SK-N-SH (cell line): ENCODE measurements around the gene PKNOX2. TPM values are rescaled to one million over a fixed set of nuclear protein-coding genes. Genes with fewer than 3 reads are reported as not detected.

Experiments
- CTCF ChIA-PET: fragments of 300-600, 350-600 bp; formaldehyde crosslinking; extraction: SDS; loops from one replicate; lab custom pipeline; 2021; lab: Yijun Ruan, JAX
- POLR2A ChIA-PET: fragments of 350-600 bp; sonication (Branson Sonifier 250); formaldehyde crosslinking; extraction: SDS; loops from one replicate; lab custom pipeline; 2020; ENCODE audit warnings: antibody characterized with exemption, inconsistent platforms; lab: Yijun Ruan, JAX
- DNase-seq: peaks from one replicate; pipeline ENCODE4 v3.0.0; 2012
- H2AFZ ChIP-seq: fragments of 200-600 bp; sonication (generic); 2 replicates; pipeline ENCODE4 v1.8.1; 2016; ENCODE audit warnings: antibody characterized with exemption, mild to moderate bottlenecking, low read depth
- H3F3A ChIP-seq: fragments of 200-600 bp; sonication (generic); replicated peaks from 2 replicates; pipeline ENCODE3; 2016; ENCODE audit warnings: antibody characterized with exemption, mild to moderate bottlenecking; ENCODE audit not compliant: insufficient read depth
- H3K27ac ChIP-seq, 2 experiments: fragments of 200-500 bp in 1 of 2; fragments of 200-600 bp in 1 of 2; sonication (Bioruptor generic) in 1 of 2; sonication (generic), shearing (Covaris generic) in 1 of 2; 2 replicates each; pipeline versions ENCODE4 v1.5.1 to v1.6.1; 2014 to 2016; ENCODE audit warnings: low read depth in 2 of 2, inconsistent platforms in 1 of 2, low read length in 1 of 2, mild to moderate bottlenecking in 1 of 2, mixed read lengths in 1 of 2
- H3K27me3 ChIP-seq: fragments of 200-600 bp; sonication (generic), shearing (Covaris generic); 2 replicates; pipeline ENCODE4 v1.6.1; 2016; ENCODE audit warnings: mixed run types; ENCODE audit not compliant: insufficient read depth
- H3K36me3 ChIP-seq, 2 experiments: fragments of 200-500 bp in 1 of 2; fragments of 200-600 bp in 1 of 2; sonication (Bioruptor generic) in 1 of 2; sonication (generic) in 1 of 2; replicated peaks in 1 of 2; 2 replicates each; pipeline versions ENCODE3 to v1.5.1; 2014 to 2016; ENCODE audit warnings: low read length in 1 of 2, mild to moderate bottlenecking in 1 of 2; ENCODE audit not compliant: insufficient read depth in 2 of 2, control insufficient read depth in 1 of 2
- H3K4me1 ChIP-seq, 2 experiments: fragments of 200-500 bp in 1 of 2; fragments of 200-600 bp in 1 of 2; sonication (Bioruptor generic) in 1 of 2; sonication (generic), shearing (Covaris generic) in 1 of 2; 2 replicates each; pipeline versions ENCODE4 v1.5.1 to v1.6.1; 2014 to 2016; ENCODE audit warnings: low read depth in 1 of 2, low read length in 1 of 2, mixed run types in 1 of 2; ENCODE audit not compliant: insufficient read depth in 2 of 2, control insufficient read depth in 1 of 2
- H3K4me2 ChIP-seq: fragments of 200-600 bp; sonication (generic), shearing (Covaris generic); 2 replicates; pipeline ENCODE4 v1.6.1; 2017; ENCODE audit warnings: mixed run types
- H3K4me3 ChIP-seq, 2 experiments: fragments of 200-500 bp in 1 of 2; fragments of 200-600 bp in 1 of 2; sonication (Bioruptor generic) in 1 of 2; sonication (generic), shearing (Covaris generic) in 1 of 2; 2 replicates each; pipeline versions ENCODE4 v1.5.1 to v1.8.1; 2014 to 2016; ENCODE audit warnings: low read depth in 2 of 2, inconsistent platforms in 1 of 2, low read length in 1 of 2, mild to moderate bottlenecking in 1 of 2, mixed read lengths in 1 of 2, moderate library complexity in 1 of 2
- H3K79me2 ChIP-seq: fragments of 200-600 bp; sonication (generic); 2 replicates; pipeline ENCODE4 v1.8.1; 2017; ENCODE audit warnings: mild to moderate bottlenecking; ENCODE audit not compliant: insufficient read depth
- H3K9ac ChIP-seq: fragments of 200-600 bp; sonication (generic); 2 replicates; pipeline ENCODE4 v1.6.1; 2017; ENCODE audit warnings: mixed run types
- H3K9me2 ChIP-seq: fragments of 200-600 bp; sonication (generic); 2 replicates; pipeline ENCODE4 v1.6.1; 2017; ENCODE audit warnings: mixed run types
- H3K9me3 ChIP-seq: fragments of 200-600 bp; sonication (generic); 2 replicates; pipeline ENCODE4 v1.6.1; 2017; ENCODE audit warnings: mixed run types, mild to moderate bottlenecking, moderate library complexity
- H4K20me1 ChIP-seq: fragments of 200-600 bp; sonication (generic); 2 replicates; pipeline ENCODE4 v1.6.1; 2017; ENCODE audit warnings: mild to moderate bottlenecking, mixed run types; ENCODE audit not compliant: insufficient read depth
- CTCF ChIP-seq: fragments of 200-600 bp; sonication (generic); IDR thresholded peaks from 2 replicates; pipeline ENCODE4 v1.6.1; 2017; ENCODE audit warnings: antibody characterized with exemption, mild to moderate bottlenecking, moderate library complexity
- ELF1 ChIP-seq: IDR thresholded peaks from 2 replicates; pipeline ENCODE4 v1.4.0; 2012
- EZH2phosphoT487 ChIP-seq: fragments of 200-600 bp; sonication (generic); IDR thresholded peaks from 2 replicates; pipeline ENCODE4 v1.6.1; 2017; ENCODE audit warnings: low read depth, mixed run types, mild to moderate bottlenecking, antibody characterized with exemption, moderate library complexity, borderline replicate concordance
- FOSL2 ChIP-seq: IDR thresholded peaks from 2 replicates; pipeline ENCODE4 v1.4.0; 2012; ENCODE audit warnings: low read depth, mild to moderate bottlenecking, moderate library complexity, borderline replicate concordance
- GATA2 ChIP-seq: sonication (generic); formaldehyde crosslinking; IDR thresholded peaks from 2 replicates; pipeline ENCODE4 v1.5.0; 2020; ENCODE audit warnings: mild to moderate bottlenecking, missing genetic modification reagents
- JUND ChIP-seq: IDR thresholded peaks from 2 replicates; pipeline ENCODE4 v1.4.0; 2012
- MAX ChIP-seq: IDR thresholded peaks from 2 replicates; pipeline ENCODE4 v1.4.0; 2012; ENCODE audit warnings: low read depth
- MEF2A ChIP-seq: IDR thresholded peaks from 2 replicates; pipeline ENCODE4 v1.4.0; 2012; ENCODE audit warnings: low read depth, borderline replicate concordance
- MXI1 ChIP-seq: IDR thresholded peaks from 2 replicates; pipeline ENCODE4 v1.6.1; 2012; ENCODE audit warnings: mild to moderate bottlenecking, low read depth, low read length, improper control_type of control experiment
- NFIC ChIP-seq: IDR thresholded peaks from 2 replicates; pipeline ENCODE4 v1.4.0; 2012; ENCODE audit warnings: borderline replicate concordance
- PBX3 ChIP-seq: IDR thresholded peaks from 2 replicates; pipeline ENCODE4; 2012
- POLR2AphosphoS5 ChIP-seq: IDR thresholded peaks from 2 replicates; pipeline ENCODE4 v1.6.1; 2012; ENCODE audit warnings: low read depth, low read length
- RAD21 ChIP-seq: IDR thresholded peaks from 2 replicates; pipeline ENCODE4 v1.6.1; 2012; ENCODE audit warnings: mild to moderate bottlenecking, low read length
- RCOR1 ChIP-seq: fragments of 150-350 bp; IDR thresholded peaks from 2 replicates; pipeline ENCODE4 v1.6.1; 2017; ENCODE audit warnings: antibody characterized with exemption, low read length
- RFX5 ChIP-seq: IDR thresholded peaks from 2 replicates; pipeline ENCODE4 v1.6.1; 2012; ENCODE audit warnings: mild to moderate bottlenecking, improper control_type of control experiment, low read length
- RXRA ChIP-seq: IDR thresholded peaks from 2 replicates; pipeline ENCODE4 v1.4.0; 2012; ENCODE audit warnings: low read depth, mild to moderate bottlenecking, borderline replicate concordance
- USF1 ChIP-seq: IDR thresholded peaks from 2 replicates; pipeline ENCODE4 v1.4.0; 2012; ENCODE audit warnings: low read depth, borderline replicate concordance
- WGBS: methylation state at CpG from one replicate; pipeline ENCODE4 v1.1.6; 2017; ENCODE audit warnings: low lambda C conversion rate; 5-methylcytosine and 5-hydroxymethylcytosine counted together
- polyA plus RNA-seq, 3 experiments: library from polyadenylated mRNA; depleted of rRNA; stranded (reverse); fragments of >200 nt; gene quantifications; 2 replicates each; pipeline ENCODE4 v1.2.3, GENCODE V29; 2012

PKNOX2 gene
- polyA plus RNA-seq, 1 of the 3 experiments (the other 2 are of a cell fraction), result 0.02 TPM

GRCh38 chr11:125308246-125308645 is 143.7 kb downstream of the PKNOX2 start:
- H3K9me3 ChIP-seq, result no peaks in the 10 kb centered on the region
- H3F3A ChIP-seq, result no peaks in the 10 kb centered on the region
- TF ChIP-seq GATA2 (no peak), MAX (no peak), ELF1 (no peak), MXI1 (no peak), USF1 (no peak), MEF2A (no peak), PBX3 (no peak), RXRA (no peak), RFX5 (no peak), FOSL2 (no peak), JUND (no peak), POLR2AphosphoS5 (no peak), RCOR1 (no peak), RAD21 (no peak)
- H4K20me1 ChIP-seq, result no peaks in the 10 kb centered on the region
- no peak overlapping the region for H3K4me2 ChIP-seq
- POLR2A ChIA-PET, result no interaction called here
- H2AFZ ChIP-seq, result no peak overlapping the region
- peaks cover 8% of the 10 kb centered on the region; the same call in 1 of the 2 replicates for H3K27me3 ChIP-seq
- no peak for DNase-seq
- H3K79me2 ChIP-seq, result no peaks in the 10 kb centered on the region
- no peaks in the 10 kb centered on the region for H3K9me2 ChIP-seq
- no peaks in the 10 kb centered on the region; a peak in 1 of 4 replicates for H3K4me1 ChIP-seq
- H3K9ac ChIP-seq, result no peak overlapping the region
- no peaks in the 10 kb centered on the region for H3K36me3 ChIP-seq
- CTCF ChIA-PET, result interaction anchor here (0.6 to 2.8 kb wide), 3 partner anchors 10 to 41 kb away, joined by 3 to 10 read pairs (median 6); no protein-coding TSS in a partner anchor
- no peak overlapping the region for H3K4me3 ChIP-seq
- WGBS, result 46% methylated on average over 3 of the region's 5 CpGs
- no peak overlapping the region for H3K27ac ChIP-seq

GRCh38 chr11:125312391-125312790 is 147.8 kb downstream of the PKNOX2 start:
- Histone ChIP-seq H3K4me3 (no peak overlapping the region), H3K36me3 (no peaks in the 10 kb centered on the region), H4K20me1 (no peaks in the 10 kb centered on the region), H3K4me2 (no peak overlapping the region), H3K79me2 (no peaks in the 10 kb centered on the region), H3K9me2 (no peaks in the 10 kb centered on the region), H3K4me1 (peaks cover 0 to 8% of the 10 kb centered on the region in 2 experiments; a peak in 1 of 4 replicates), H2AFZ (no peak overlapping the region), H3K9ac (no peak overlapping the region), H3K27ac (no peak overlapping the region), H3K27me3 (no peaks in the 10 kb centered on the region; the same call in 1 of the 2 replicates), H3K9me3 (no peaks in the 10 kb centered on the region), H3F3A (no peaks in the 10 kb centered on the region)
- DNase-seq, result no peak
- ChIA-PET POLR2A (no interaction called here), CTCF (interaction anchor here (1.2 to 3.1 kb wide), 4 partner anchors 11 to 222 kb away, joined by 3 to 12 read pairs (median 3); no protein-coding TSS in a partner anchor)
- WGBS, result 68% methylated on average over 9 of the region's 12 CpGs
- TF ChIP-seq EZH2phosphoT487, result no peak
- no peak for TF ChIP-seq POLR2AphosphoS5
- no peak for TF ChIP-seq RCOR1
- TF ChIP-seq CTCF, result no peak
- TF ChIP-seq NFIC, result no peak
- TF ChIP-seq RFX5, result no peak
